ENCODE results near the gene ANKS1B. TPM values are rescaled to one million over a fixed set of nuclear protein-coding genes. Genes with fewer than 3 reads are reported as not detected.

ANKS1B gene
- total RNA-seq, 2 donors from 2014 or later = 45.5 to 65.9 TPM

GRCh38 chr12:99170037-99170436, 814.7 kb downstream of the ANKS1B start:
- ATAC-seq (ENCODE audit: insufficient number of reproducible peaks, low FRiP score, low read depth) = no peak
- Histone ChIP-seq H3K4me1 (ENCODE audit: control insufficient read depth in 1 of 2, low read depth in 2 of 2) (no peaks in the 10 kb centered on the region), H3K4me3 (no peak overlapping the region), H3K27me3 (replicated peaks; ENCODE audit: insufficient read depth) (no peaks in the 10 kb centered on the region), H3K27ac (no peak overlapping the region), H3K9me3 (no peaks in the 10 kb centered on the region), H3K36me3 (no peaks in the 10 kb centered on the region)
- TF ChIP-seq, protein P1, sequence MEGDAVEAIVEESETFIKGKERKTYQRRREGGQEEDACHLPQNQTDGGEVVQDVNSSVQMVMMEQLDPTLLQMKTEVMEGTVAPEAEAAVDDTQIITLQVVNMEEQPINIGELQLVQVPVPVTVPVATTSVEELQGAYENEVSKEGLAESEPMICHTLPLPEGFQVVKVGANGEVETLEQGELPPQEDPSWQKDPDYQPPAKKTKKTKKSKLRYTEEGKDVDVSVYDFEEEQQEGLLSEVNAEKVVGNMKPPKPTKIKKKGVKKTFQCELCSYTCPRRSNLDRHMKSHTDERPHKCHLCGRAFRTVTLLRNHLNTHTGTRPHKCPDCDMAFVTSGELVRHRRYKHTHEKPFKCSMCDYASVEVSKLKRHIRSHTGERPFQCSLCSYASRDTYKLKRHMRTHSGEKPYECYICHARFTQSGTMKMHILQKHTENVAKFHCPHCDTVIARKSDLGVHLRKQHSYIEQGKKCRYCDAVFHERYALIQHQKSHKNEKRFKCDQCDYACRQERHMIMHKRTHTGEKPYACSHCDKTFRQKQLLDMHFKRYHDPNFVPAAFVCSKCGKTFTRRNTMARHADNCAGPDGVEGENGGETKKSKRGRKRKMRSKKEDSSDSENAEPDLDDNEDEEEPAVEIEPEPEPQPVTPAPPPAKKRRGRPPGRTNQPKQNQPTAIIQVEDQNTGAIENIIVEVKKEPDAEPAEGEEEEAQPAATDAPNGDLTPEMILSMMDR (IDR thresholded peaks at IDR 0.05) = no peak
- DNase-seq (ENCODE audit: low spot score) = no peak

GRCh38 chr12:99157946-99158345, 826.8 kb downstream of the ANKS1B start:
- DNase-seq (ENCODE audit: low spot score) = no peak
- Histone ChIP-seq H3K27ac (no peak overlapping the region), H3K36me3 (no peaks in the 10 kb centered on the region), H3K4me1 (ENCODE audit: control insufficient read depth in 1 of 2, low read depth in 2 of 2) (peaks cover 0 to 6% of the 10 kb centered on the region in 2 donors), H3K9me3 (peaks cover 4% of the 10 kb centered on the region), H3K27me3 (replicated peaks; ENCODE audit: insufficient read depth) (no peaks in the 10 kb centered on the region), H3K4me3 (no peak overlapping the region)
- ATAC-seq (ENCODE audit: insufficient number of reproducible peaks, low FRiP score, low read depth) = no peak
- TF ChIP-seq, protein P1 (IDR thresholded peaks at IDR 0.05) = no peak

DNA sequence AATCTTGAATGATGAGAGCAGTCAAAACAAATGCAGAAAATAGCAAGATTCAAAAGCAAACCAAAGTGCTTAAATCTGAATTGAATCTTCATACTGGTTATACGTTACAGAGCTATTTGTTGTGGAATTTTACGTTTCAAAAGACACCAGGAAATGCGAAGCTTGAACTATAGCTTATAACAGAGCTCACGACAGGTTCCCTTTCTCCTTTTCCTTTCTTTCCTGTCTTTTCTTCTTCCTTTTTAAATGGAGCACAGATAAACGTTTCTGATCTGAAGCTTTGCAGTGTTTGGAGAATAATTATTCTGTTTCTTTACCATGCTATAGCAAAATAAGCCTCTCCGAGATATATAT, 829.8 kb downstream of the ANKS1B start:
- no peak for DNase-seq (ENCODE audit: low spot score)
- H3K9me3 ChIP-seq = no peaks in the 10 kb centered on the region
- H3K4me1 ChIP-seq (ENCODE audit: control insufficient read depth in 1 of 2, low read depth in 2 of 2) = peaks cover 0 to 6% of the 10 kb centered on the region in 2 donors
- TF ChIP-seq, protein P1 (IDR thresholded peaks at IDR 0.05) = no peak
- H3K27ac ChIP-seq = no peak overlapping the region
- ATAC-seq (ENCODE audit: insufficient number of reproducible peaks, low FRiP score, low read depth) = no peak
- no peaks in the 10 kb centered on the region for H3K36me3 ChIP-seq
- H3K27me3 ChIP-seq (replicated peaks; ENCODE audit: insufficient read depth) = no peaks in the 10 kb centered on the region
- peak overlapping the region; percentile 51 for H3K4me3 ChIP-seq

DNA sequence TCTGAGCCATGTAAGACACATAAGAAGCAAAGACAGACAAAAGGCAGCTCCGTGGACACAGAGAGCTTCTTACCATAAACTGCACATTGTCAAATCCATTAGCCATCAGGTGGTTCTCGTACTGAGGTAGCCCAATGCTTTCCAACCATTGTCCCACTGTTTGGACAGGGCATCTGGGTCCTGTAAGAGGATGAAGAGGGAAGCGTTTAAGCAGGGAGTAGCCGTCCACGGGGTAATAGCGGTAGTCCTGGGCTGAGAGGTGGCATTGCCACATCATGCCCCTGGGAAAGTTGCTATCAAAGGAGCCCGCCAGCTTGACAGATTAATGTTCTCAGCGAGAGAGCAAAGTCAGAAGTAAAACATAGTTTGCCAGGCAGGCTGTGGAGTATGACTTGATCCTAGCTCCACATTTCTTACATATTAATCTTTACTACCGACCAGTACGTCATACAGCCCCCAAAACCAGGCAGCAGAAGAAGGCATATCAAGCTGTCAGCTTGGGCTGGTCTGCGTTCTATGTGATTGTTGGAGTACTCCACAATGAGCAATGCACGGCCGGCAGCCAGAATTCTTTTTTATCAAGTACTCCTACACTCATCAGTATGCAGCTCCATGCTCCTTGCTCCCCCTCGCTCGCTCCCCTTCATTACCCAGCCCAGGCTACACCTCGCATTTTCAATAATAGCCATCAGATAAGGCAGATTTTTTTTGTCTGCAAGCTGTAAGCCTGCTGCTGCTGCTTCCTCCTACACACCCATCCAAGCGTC, 830.3 kb downstream of the ANKS1B start:
- DNase-seq (ENCODE audit: low spot score) (peak; percentile 4), ATAC-seq (ENCODE audit: insufficient number of reproducible peaks, low FRiP score, low read depth) (no peak)
- Histone ChIP-seq H3K27me3 (replicated peaks; ENCODE audit: insufficient read depth) (no peaks in the 10 kb centered on the region), H3K36me3 (no peaks in the 10 kb centered on the region), H3K4me3 (peak overlapping the region; percentile 51), H3K27ac (no peak overlapping the region), H3K9me3 (no peaks in the 10 kb centered on the region), H3K4me1 (ENCODE audit: control insufficient read depth in 1 of 2, low read depth in 2 of 2) (peaks cover 0 to 6% of the 10 kb centered on the region in 2 donors)
- TF ChIP-seq, protein P1 (IDR thresholded peaks at IDR 0.05) = no peak

DNA sequence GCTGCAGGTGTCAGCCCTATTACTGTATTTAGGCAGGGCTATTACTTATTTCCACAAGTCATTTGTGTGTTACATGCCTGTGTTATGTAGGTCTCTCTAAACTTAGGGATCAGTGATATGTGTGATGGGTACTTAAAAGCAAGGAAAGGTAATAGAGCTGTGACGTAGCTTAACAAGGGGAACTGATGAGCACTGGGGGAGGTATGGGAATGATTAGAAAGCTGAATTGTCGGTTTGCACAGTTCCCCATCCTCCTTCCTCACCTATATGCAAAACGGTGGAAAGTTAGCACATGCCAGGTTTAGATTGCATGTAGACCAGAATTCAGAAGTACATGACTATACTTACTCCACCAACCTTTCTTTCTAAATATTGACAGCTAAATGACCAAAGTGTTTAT, 831.4 kb downstream of the ANKS1B start:
- Histone ChIP-seq H3K4me3 (no peak overlapping the region), H3K27ac (no peak overlapping the region), H3K36me3 (no peaks in the 10 kb centered on the region), H3K9me3 (no peaks in the 10 kb centered on the region), H3K27me3 (replicated peaks; ENCODE audit: insufficient read depth) (no peaks in the 10 kb centered on the region), H3K4me1 (ENCODE audit: control insufficient read depth in 1 of 2, low read depth in 2 of 2) (peaks cover 0 to 6% of the 10 kb centered on the region in 2 donors)
- ATAC-seq (ENCODE audit: insufficient number of reproducible peaks, low FRiP score, low read depth) (no peak), DNase-seq (ENCODE audit: low spot score) (no peak)
- TF ChIP-seq, protein P1 (IDR thresholded peaks at IDR 0.05) = no peak
